ENCODE data around the gene GIGYF2.
"Not testable (repeated sequence)": the region's sequence is repeated elsewhere in the genome, so short reads cannot be mapped to it uniquely, and the experiment has no call there.

- TF ChIP-seq CTCF (conservative IDR thresholded peaks at IDR 0.05); ZFX (IDR thresholded peaks at IDR 0.05): not testable (repeated sequence)
These were observed 210.6 kb downstream of the GIGYF2 start for GRCh38 chr2:232907718-232908085.
